Fibroblast of the aortic adventitia (primary cell): ENCODE measurements around the gene ZNF616. TPM values are rescaled to one million over a fixed set of nuclear protein-coding genes. Genes with fewer than 3 reads are reported as not detected.
A peak's percentile ranks its signal among the peaks of the same experiment; 100 is the strongest.

ENCODE experiments used
- DNase-seq: peaks from one replicate; pipeline ENCODE4 v3.0.0-alpha.2; 2010; ENCODE audit warnings: low read depth
- H3K4me3 ChIP-seq: 2 replicates; pipeline ENCODE4 v1.5.1; 2011; ENCODE audit warnings: low read depth, mild to moderate bottlenecking, control low read depth, low read length, moderate library complexity
- total RNA-seq: library from RNA; depleted of rRNA; stranded (reverse); fragments of >200 nt; gene quantifications from 2 replicates; pipeline ENCODE4 v1.2.3, GENCODE V29; 2012; ENCODE audit warnings: low replicate concordance
- TF ChIP-seq, protein P1 (sequence below): IDR thresholded peaks from 2 replicates; pipeline ENCODE4 v1.5.1; 2011; ENCODE audit warnings: mild to moderate bottlenecking, low read length, control low read depth, inconsistent platforms; ENCODE audit not compliant: insufficient read depth

Gene ZNF616
- total RNA-seq, 1 donor, result 8.9 TPM

DNA sequence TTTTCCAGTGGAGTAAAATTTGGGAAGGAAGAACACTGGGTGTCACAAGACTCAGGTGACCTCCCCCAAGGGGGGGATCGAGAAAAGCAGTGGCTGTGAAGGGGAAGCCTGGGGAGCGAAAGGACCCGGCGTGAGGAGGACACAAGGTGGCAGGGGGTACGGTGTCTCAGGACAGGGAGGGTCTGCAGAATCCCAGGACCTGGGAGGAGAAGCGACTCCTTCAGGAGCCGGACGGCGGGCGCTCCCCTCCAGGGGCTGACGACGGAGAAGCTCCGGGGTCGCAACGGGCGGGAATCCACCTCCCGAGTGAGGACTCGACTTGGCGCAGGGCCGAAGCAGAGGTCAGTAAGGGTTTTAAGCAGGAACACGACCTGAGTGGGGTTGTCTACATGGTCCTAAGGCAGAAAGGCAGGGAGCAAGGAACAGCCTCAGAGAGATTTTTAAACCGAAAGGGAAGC lies 31.2 kb upstream of the ZNF616 start:
- H3K4me3 ChIP-seq, result peak overlapping the region; percentile 92
- TF ChIP-seq, protein P1, sequence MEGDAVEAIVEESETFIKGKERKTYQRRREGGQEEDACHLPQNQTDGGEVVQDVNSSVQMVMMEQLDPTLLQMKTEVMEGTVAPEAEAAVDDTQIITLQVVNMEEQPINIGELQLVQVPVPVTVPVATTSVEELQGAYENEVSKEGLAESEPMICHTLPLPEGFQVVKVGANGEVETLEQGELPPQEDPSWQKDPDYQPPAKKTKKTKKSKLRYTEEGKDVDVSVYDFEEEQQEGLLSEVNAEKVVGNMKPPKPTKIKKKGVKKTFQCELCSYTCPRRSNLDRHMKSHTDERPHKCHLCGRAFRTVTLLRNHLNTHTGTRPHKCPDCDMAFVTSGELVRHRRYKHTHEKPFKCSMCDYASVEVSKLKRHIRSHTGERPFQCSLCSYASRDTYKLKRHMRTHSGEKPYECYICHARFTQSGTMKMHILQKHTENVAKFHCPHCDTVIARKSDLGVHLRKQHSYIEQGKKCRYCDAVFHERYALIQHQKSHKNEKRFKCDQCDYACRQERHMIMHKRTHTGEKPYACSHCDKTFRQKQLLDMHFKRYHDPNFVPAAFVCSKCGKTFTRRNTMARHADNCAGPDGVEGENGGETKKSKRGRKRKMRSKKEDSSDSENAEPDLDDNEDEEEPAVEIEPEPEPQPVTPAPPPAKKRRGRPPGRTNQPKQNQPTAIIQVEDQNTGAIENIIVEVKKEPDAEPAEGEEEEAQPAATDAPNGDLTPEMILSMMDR, result no peak
- no peak for DNase-seq

DNA sequence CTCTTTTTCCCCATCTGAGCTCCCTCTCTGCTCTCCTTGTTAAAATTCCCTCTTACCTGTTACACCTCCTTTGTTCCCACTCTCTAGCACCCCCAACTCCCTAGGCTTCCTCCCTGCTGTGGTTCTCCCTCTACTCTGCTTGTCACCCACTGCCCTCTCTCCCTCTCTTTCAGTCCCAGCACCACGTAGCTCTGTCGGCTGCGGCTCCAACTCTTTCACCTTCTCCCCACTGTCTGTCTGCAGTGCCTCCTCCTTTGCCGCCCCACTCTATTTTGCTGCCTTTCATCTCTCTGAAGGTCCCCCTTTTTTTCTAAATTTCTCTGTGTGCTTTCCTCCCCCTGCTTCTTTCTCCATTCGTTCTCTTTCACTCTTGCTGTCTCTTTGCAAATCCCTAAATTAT lies 30.6 kb upstream of the ZNF616 start:
- TF ChIP-seq, protein P1, result no peak
- peak overlapping the region; percentile 92 for H3K4me3 ChIP-seq
- DNase-seq, result no peak

DNA sequence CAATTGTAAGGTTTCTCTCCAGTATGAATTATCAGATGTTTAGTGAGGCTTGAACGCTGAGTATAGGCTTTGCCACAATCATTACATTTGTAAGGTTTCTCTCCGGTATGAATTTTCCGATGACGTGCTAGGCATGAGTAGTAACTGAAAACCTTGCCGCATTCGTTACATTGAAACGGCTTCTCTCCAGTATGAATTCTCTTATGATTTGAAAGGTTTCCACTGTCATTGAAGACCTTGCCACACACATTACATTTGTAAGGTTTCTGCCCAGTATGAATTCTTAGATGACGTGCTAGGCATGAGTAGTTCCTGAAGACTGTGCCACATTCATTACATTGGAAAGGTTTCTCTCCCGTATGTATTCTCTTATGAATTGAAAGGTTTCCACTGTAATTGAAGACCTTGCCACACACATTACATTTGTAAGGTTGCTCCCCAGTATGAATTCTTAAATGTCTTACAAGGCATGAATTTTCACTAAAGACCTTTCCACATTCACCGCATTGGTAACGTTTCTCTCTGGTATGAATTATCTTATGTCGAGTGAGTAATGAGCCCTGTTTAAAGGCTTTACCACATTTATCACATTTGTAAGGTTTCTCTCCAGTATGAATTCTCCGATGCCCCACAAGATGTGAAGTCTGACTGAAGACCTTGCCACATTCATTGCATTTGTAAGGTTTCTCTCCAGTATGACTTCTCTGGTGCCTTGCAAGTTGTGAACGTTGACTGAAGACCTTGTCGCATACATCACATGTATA lies 16.0 kb upstream of the ZNF616 start:
- TF ChIP-seq, protein P1, result no peak
- H3K4me3 ChIP-seq, result no peak overlapping the region
- no peak for DNase-seq

DNA sequence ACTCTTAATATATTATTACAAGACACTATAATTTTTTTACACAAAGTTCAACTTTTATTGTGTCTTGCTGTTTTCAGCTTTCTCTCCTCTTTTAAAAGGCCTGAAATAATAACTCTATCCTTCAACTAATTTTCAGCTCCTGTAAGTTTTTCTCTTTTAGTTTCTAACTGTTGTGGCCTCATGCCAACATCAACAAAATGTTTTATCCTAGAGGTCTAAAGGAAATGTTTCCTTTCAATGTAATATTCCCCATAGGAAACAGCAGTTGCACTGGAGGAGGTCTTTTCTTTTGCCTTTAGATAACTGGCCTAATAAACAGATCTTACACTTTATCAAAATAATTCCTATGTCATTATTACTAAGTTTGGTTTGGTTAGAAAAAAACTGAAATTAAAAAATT lies 8.5 kb upstream of the ZNF616 start:
- no peak for DNase-seq
- H3K4me3 ChIP-seq, result no peak overlapping the region
- TF ChIP-seq, protein P1, result no peak

DNA sequence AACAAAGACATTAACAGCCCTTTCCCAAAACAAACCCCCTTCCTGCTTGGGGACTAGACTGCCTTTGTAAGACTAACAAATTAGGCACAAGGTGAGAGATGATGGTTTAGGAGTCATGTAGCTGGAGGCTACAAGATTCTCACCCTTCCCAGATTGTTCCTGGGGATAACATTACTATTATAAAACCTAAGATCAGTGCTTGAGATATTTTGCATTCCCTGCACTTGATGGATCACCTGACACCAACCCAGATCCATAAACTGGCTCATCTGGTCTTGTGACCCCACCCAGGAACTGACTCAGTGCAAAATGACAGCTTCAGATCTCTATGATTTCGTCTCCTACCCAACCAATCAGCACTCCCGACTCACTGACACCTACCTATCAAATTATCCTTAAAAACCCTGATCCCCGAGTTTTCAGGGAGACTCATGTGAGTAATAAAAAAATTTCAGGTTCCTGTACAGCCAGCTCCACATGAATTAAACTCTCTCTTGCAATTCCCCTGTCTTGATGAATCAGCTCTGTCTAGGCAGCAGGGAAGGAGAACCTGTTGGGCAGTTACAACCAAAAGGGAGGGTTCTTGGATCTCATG lies 2.4 kb upstream of the ZNF616 start:
- no peak overlapping the region for H3K4me3 ChIP-seq
- TF ChIP-seq, protein P1, result no peak
- no peak for DNase-seq

DNA sequence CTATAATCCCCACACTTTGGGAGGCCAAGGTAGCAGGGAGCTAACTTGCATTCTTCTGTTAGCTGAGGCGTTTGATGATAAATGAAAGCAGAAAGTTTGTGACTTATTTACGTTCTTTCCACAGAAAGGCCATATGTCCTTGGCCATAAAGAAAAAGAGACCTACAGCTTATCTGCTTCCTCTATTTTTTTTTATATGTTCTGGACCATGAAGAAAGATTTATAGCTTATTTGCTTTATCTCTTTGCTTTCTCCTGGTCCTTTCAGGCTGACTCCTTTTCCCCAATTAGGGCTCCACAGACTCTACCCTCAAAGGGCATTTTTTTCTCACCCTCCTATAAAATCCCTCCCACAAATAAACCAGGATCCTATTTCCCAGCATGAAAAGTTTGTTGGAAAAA lies 1.5 kb upstream of the ZNF616 start:
- TF ChIP-seq, protein P1, result no peak
- DNase-seq, result no peak
- H3K4me3 ChIP-seq, result no peak overlapping the region
